Measurements from ENCODE around the gene PAX5.
"Not testable (repeated sequence)": the region's sequence is repeated elsewhere in the genome, so short reads cannot be mapped to it uniquely, and the experiment has no call there.

The PAX5 gene

DNA sequence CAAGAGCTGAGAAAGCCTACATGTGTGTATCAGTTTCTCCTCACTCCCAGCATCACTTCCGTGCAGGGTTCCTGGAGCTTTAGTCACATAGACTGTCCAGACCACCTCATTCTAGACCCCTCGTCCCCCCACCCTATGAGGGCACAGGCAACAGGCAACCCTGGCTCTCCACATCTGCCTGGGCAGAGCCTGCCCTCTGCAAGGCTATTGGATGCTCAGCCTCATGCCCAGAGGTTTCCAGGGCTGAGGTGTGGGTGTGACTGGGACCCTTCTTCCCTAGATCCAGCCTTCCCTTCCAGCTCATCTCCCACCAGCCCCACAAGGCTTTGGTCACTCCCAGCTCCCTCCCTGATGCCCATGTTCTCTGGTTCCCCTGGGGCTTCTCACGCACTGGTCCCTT lies 161.4 kb downstream of the PAX5 start:
- no peak for DNase-seq

GRCh38 chr9:36871606-36872005 lies 162.5 kb downstream of the PAX5 start:
- DNase-seq, result no peak

- DNase-seq, result no peak
Measured at GRCh38 chr9:36870960-36871359, 163.1 kb downstream of the PAX5 start.

DNA sequence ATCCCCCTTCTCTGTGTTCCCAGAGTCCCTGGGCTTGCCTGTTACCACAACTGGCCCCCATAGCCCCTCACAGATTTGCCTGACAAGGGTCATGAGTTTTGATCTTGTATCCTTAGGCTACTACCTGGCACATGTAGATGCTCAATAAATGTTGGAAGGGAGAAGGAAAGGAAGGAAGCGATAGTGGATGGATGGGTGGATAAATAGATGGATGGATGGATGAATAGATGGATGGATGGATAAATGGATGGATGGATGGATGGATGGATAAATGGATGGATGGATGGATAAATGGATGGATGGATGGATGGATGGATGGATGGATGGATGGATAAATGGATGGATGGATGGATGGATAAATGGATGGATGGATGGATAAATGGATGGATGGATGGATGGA lies 164.5 kb downstream of the PAX5 start:
- not testable (repeated sequence) for DNase-seq

DNA sequence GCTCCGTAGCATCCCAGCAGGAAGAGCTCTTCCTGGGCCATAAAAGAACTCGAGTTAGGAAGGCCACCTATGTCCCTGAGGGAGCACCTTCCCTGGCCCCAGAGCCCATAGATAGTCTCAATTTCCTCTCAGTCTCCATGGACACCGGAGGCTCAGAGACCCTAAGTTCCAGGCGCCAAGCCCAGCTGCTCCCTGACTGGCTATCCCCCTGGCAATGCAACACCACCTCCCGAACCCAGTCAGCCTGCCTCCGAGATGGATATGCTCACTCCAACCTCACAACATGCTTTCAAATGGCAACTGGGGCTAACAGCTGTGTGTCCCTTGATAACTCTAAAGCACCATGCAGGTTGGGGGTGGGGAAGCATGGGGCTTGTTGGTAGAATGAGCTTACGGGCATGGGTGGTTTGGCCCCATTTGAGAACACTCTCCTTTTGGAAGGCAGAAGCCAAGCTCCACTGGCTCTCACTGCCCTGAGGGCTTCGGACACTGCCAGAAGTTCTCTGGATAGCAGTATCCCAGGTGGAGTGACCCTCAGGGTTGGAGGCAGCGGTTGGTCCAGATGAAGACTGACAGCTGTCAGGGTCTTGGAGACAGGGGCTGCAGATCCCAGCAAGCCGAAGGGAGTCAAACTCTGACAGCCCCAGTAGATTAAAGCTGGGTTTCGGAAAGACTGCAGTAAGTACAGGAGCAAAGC lies 165.3 kb downstream of the PAX5 start:
- no peak for DNase-seq

DNA sequence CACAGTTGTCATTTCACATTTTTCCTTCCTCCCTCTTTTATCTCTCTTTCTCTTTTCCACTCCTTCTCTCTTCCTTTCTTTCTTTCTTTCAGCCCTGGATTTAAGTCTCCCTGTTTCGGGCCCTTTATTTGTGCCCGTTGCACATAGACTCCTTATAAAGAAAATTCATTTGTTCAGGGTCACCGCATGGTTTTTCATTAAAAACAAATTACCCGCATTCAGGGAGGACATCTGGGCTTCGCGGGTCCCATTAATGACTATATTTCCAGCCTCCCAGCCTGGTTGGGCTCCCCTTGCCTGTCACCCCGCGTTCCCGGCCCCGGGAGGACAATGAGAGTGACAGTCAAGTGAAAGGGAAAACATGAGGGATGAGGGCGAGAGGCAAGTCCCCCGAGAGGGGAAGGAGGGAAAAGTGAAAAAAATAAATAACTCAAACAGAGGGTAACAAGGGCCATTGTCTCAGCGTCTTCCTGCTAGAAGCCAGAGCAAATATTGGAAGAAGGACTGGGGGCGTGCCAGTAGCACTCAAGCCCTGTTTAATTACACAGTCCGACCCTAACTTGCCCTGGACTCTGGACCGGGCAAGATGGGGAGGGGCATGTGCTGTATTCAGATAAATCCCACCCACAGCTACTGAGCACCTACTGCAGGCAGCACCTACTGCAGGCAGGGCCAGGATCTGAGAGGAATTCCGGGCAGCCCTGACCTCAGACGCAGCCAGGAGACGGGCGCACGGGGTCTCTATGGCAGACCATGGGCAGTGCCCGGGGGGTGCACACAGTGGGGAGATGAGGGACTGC lies 166.2 kb downstream of the PAX5 start:
- no peak for DNase-seq

- DNase-seq, result no peak
Measured at GRCh38 chr9:36867241-36867640, 166.8 kb downstream of the PAX5 start.

DNA sequence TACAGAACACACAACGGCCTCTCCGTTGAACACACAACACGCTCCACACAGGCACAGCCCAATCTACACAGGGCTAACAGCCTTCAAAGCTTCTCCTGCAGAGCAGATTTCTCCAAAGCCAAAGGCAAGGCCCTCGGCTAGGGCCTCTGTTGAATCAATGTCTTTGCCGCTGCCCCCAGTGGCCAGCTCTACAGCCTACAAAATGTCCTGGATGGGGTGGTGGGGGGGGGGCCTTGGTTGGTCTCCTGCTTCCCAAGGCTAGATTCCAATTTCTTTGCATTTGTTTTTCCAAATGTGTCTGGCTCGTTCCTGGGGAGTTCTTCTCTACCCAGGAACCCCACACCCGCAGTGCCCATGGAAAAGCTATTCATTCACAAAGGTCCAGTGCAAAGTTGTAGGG lies 167.2 kb downstream of the PAX5 start:
- DNase-seq, result no peak

DNA sequence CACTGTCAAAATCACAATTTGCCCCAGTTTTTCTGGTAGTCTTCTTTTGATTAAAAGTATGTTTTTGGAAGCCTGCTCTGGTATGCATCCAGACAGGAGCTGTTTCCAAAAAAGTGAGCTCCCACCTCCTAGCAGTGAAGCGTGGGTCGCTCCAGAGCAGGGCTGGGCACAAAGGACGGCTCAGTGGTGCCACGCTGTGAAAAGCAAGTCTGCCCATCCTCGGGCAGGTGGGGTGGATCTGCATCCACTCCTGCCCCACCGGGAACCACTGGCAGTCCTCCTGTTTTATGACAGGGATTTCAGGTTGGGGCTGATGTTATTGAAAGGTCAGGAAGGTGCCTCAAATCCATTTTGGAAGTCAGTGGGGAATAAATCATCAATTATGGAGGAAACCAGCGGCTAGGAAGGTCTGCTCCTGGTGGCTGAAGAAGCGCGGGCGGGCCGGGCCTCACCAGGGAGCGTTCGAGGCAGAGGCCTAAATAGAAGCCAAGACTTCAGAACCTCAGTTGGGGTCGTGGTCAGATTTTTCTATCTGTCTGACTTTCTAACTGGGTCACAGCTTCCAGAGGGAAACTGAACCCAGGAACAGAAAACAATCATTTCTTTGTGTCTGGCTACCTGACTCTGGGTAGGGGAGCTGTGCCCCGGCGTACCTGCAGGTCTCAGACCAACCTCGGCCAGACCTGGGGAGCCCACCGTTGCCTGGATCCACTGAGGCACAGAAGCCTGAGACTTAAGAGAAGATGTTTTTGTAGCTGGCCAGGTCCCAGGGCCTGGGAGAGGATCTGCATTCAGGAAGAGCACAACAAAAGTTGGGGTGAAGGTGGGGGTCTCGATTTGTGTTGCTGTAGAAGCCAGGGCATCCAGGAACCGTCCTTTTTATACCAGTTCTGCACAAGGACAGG lies 168.1 kb downstream of the PAX5 start:
- no peak for DNase-seq

DNA sequence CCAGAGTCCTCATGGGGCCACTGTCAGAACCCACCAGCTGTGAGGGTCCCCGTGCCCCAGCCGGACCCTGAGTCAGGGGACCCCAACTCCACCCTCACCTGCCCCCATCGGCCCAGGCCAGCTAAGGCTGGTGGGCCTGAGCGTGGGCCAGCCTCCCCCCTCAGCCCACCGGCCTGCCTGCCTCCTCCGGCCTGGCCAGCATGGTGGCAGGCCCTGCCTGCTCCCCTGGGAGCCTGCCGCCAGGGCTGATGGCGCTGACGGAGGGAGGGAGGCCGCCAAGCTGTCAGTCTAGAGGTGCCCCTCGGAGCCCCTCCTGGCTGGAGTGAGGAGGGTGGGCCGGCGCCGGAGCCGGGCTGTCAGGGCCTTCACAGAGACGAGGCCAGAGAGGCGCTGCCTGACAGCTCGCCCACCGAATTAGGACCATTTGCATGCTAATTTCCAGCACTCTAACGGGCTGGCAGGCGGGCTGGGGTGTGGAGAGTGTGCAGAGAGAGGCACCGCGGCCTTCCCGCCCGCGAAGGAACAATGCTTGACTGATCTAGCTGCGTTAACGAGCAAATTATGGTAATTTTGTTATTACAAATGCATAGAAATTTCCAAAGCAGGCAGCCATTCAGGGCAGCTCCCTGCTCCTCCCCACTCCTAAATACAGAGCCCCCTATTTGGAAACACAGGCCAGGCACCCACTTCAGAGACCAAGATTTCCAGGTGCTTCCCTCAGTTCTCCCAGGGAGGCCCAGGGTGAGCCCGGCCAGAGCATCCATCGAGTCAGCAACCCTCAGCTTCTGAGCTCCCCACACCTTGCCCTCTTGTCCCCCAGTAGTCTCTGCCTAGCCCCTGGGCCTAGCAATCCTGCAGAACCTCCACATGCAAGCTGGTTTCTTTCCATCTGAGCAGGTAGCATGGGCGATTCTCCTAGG lies 169.3 kb downstream of the PAX5 start:
- no peak for DNase-seq

GRCh38 chr9:36862206-36863145 lies 171.6 kb downstream of the PAX5 start:
- DNase-seq, result no peak

DNA sequence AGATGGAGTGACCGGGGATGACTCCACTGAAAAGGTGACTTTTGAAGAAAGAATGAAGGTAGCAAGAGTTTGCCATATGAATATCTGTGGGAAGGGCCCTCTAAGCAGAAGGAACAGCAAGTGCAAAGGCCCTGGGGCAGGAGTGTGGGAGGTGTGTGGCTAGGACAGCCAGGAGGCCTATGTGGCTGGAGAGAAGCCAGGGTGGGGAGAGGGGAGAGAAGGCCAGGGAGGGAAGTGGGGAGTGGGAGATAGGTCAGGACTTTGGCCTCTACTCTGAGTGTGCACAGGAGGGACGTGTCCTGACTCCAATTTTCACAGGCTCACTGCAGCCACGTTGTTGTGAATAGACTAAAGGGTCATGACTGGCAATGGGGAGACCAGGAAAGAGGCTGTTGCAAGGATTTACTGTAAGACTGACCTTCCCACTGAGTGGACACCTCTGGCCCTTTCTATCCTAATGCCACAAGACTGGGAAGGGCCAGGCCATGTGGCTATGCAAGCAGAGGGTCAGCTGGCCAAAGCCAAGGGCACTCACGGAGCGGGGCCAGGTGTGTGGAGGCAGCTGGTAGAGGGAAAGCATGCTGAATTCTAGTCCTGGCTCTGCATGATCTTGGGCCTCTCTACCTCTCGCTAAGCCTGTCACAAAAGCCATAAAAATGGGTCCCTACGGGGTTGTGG lies 172.4 kb downstream of the PAX5 start:
- DNase-seq, result no peak

- no peak for DNase-seq
Measured at GRCh38 chr9:36858805-36859375, 175.2 kb downstream of the PAX5 start.

DNA sequence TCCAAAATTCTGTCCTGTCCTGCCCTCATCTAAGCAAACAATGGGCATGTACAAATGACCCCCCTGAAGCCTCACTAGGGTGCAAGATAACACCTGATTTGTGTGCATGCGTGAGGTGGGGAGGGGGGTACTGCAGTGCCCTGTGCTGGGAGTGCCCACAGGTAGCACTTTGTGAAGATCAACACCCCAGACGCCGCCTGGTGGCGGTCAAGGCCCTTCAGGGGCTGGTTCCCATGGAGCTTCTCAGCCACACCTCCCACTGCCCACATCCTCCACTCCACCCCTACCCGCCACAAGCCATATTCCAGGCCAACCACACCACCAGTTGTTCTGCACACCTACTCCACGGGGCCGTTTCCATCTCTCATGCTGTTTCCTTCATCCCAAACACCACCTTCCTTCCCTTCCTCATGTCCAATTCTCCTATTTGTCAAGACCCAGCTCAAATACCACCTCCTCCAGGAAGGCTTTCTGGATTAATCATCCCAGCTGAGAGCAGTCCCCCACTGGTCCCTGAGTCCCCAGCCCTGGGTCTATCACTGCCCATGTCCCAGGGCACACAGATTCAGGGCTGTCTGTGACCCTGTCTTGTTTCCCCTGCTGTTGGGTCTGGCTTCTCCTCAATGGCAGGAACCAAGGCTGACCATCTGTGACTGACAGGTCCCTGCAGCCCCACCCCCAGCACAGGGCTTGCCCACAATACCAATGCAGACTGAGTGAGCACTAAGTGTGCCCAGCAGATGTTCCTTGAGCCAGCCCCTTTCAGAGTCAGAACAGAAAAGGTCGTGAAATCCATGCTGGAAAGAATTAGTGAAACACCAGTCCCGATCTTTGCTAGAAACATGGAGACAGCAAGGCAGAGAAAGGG lies 178.4 kb downstream of the PAX5 start:
- peak; percentile 28 for DNase-seq

DNA sequence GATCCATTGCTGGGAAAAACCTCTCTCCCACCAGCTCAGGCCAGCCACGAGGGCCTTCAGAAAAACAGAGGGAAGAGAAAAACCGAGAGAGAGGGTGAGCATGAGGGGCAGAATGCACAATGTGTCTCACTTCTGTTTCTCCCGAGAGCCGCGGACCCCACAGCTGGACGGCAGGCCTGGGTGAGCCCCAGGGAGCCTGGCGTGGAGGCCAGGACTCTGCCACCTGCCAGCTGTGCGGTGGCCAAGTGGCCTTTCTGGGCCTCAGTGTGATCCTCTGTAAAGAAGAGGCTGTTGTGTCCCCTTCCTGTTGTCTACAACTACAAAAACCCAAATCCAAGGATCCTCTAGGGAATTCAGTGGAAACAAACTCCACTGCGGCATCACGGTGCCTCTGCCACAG lies 179.3 kb downstream of the PAX5 start:
- DNase-seq, result no peak

DNA sequence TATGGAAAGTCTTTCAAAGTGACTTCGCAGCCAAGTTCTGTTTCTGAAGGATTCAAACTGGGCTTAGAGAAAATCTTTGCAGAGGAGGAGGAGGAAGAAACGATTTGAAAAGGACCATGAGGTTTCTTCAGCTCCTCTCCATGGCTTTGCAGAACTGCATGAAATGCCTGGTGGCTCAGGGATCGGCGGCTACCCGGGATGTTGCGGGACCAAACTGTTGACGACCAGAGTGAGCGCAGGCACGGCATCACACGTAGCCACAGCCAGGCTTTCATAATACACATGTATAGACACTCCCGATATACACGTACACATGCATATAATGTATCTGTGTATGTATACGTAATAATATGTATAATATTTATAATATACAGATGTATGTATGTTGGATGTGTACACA lies 180.0 kb downstream of the PAX5 start:
- DNase-seq, result no peak

DNA sequence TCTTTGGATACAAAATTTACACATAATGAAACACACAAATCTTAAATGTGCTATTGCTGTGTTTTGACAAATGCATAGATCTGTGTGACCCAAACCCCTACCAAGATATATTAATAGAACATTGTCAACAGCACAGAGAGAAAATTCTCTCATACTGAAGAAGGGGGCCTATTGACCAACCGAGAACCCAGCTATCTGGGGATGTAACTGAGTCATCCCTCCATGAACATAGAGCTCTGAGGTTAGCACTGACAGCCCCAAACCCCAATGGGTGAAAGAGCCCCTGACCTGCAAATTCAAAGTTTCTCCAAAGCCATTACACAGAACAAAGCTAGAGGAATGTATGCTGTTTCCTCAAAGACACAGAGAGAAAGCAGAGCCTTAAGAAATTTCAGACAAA lies 180.8 kb downstream of the PAX5 start:
- no peak for DNase-seq

DNA sequence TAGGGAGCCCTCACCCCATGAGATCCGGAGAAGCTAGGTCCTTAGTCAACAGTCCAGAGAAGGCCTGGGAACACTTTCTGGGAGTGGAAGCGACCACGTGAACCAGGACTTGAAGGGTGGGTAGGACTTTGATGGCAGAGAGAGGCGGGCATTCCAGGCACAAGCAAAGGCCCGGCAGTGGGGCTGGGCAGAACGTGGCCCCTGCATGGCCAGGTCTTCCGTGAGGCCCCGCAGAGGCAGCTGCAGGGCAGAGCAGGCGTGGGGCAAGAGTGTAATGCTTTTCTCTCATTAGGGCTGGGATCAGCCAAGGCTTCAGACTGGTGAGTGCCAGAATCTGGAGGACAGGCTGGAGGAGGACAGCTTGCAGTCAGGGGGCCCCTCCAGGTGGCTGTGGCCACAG lies 184.1 kb downstream of the PAX5 start:
- DNase-seq, result no peak

DNA sequence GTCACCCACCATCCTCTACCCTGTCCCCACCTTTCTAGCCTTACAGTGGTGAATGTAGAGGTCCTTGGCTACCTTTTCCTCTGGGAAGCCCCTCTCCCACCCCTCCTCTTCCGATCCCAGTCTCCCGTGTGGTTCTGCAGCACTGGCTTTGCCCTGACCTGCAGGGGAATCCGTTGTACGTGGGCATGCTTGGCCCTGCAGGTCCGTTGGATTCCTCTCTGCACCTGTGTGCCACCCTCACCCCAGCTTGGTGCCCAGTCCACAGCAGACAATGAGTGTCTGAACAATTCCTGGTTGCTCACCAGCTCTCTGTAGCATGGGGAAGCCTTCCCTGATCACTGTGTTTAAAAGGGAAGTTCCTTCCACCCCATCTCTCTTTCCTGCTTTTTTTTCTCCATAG lies 185.1 kb downstream of the PAX5 start:
- no peak for DNase-seq

All from stimulated activated CD4-positive, alpha-beta T cell treated with anti-CD3 and anti-CD28 coated beads, Interleukin-1b, Interleukin-23, amount 100 ng/mL, for 48 hours (primary cell).